Nephron progenitor cell (in vitro differentiated cells): ENCODE results near the gene RAN.
"Not testable (repeated sequence)": the region's sequence is repeated elsewhere in the genome, so short reads cannot be mapped to it uniquely, and the experiment has no call there.

Experiments
- DNase-seq: peaks from one replicate; pipeline ENCODE4 v3.0.0; 2021
- H3K27ac Mint-ChIP-seq: 2 replicates; pipeline ENCODE4 v1.8.0; 2021; ENCODE audit warnings: mild to moderate bottlenecking, moderate library complexity, mixed read lengths
- H3K27me3 Mint-ChIP-seq: 2 replicates; pipeline ENCODE4 v1.8.0; 2021; ENCODE audit warnings: mild to moderate bottlenecking, low read depth, mixed read lengths; ENCODE audit not compliant: poor library complexity
- H3K36me3 Mint-ChIP-seq: 2 replicates; pipeline ENCODE4 v1.8.0; 2021; ENCODE audit warnings: low read depth, mixed read lengths
- H3K4me1 Mint-ChIP-seq: 2 replicates; pipeline ENCODE4 v1.8.0; 2021; ENCODE audit warnings: mixed read lengths
- H3K4me3 Mint-ChIP-seq: 2 replicates; pipeline ENCODE4 v1.8.0; 2021; ENCODE audit warnings: mild to moderate bottlenecking, moderate library complexity, mixed read lengths
- H3K9me3 Mint-ChIP-seq: 2 replicates; pipeline ENCODE4 v1.8.0; 2021; ENCODE audit warnings: mild to moderate bottlenecking, moderate library complexity, mixed read lengths
- TF ChIP-seq, protein P1 (sequence below): fragments of 200-600 bp; sonication (generic); IDR thresholded peaks from 2 replicates; pipeline ENCODE4 v1.5.0; 2021; ENCODE audit warnings: antibody characterized with exemption

Gene RAN

GRCh38 chr12:130881046-130881445 lies 9.2 kb downstream of the RAN start:
- DNase-seq, result no peak
- TF ChIP-seq, protein P1, sequence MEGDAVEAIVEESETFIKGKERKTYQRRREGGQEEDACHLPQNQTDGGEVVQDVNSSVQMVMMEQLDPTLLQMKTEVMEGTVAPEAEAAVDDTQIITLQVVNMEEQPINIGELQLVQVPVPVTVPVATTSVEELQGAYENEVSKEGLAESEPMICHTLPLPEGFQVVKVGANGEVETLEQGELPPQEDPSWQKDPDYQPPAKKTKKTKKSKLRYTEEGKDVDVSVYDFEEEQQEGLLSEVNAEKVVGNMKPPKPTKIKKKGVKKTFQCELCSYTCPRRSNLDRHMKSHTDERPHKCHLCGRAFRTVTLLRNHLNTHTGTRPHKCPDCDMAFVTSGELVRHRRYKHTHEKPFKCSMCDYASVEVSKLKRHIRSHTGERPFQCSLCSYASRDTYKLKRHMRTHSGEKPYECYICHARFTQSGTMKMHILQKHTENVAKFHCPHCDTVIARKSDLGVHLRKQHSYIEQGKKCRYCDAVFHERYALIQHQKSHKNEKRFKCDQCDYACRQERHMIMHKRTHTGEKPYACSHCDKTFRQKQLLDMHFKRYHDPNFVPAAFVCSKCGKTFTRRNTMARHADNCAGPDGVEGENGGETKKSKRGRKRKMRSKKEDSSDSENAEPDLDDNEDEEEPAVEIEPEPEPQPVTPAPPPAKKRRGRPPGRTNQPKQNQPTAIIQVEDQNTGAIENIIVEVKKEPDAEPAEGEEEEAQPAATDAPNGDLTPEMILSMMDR, result no peak
- Mint-ChIP-seq H3K4me3 (no peak overlapping the region), H3K27me3 (peaks cover 3% of the 10 kb centered on the region), H3K4me1 (peaks cover 49% of the 10 kb centered on the region), H3K9me3 (no peaks in the 10 kb centered on the region), H3K36me3 (peaks cover 14% of the 10 kb centered on the region), H3K27ac (no peak overlapping the region)

GRCh38 chr12:130881548-130881947 lies 9.7 kb downstream of the RAN start:
- TF ChIP-seq, protein P1, result no peak
- Mint-ChIP-seq H3K9me3 (no peaks in the 10 kb centered on the region), H3K4me1 (peaks cover 46% of the 10 kb centered on the region), H3K27me3 (peaks cover 3% of the 10 kb centered on the region), H3K36me3 (peaks cover 11% of the 10 kb centered on the region), H3K4me3 (no peak overlapping the region), H3K27ac (no peak overlapping the region)
- no peak for DNase-seq

DNA sequence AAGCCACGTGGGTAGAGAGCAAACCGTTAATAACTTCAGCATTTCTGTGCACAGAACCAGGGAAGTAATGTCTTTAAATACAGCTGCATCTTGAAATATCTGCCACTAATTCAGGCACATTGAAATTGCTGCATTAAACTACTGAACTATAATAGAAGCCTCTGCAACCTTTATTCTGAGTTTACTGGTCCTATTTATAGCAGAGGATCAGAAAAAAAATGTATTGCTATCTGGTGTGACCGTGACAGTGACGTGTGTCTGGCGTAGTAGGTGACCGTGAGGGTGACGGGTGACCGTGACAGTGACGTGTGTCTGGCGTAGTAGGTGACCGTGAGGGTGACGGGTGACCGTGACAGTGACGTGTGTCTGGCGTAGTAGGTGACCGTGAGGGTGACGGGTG lies 15.3 kb downstream of the RAN start:
- H3K4me1 Mint-ChIP-seq, H3K27ac Mint-ChIP-seq, H3K9me3 Mint-ChIP-seq, H3K4me3 Mint-ChIP-seq, DNase-seq, H3K36me3 Mint-ChIP-seq, H3K27me3 Mint-ChIP-seq: not testable (repeated sequence)

GRCh38 chr12:130904064-130904463 lies 32.2 kb downstream of the RAN start:
- Mint-ChIP-seq H3K4me3 (no peak overlapping the region), H3K27ac (no peak overlapping the region), H3K36me3 (no peaks in the 10 kb centered on the region), H3K4me1 (no peaks in the 10 kb centered on the region), H3K27me3 (peaks cover 16% of the 10 kb centered on the region), H3K9me3 (no peaks in the 10 kb centered on the region)
- TF ChIP-seq, protein P1, result no peak
- no peak for DNase-seq

DNA sequence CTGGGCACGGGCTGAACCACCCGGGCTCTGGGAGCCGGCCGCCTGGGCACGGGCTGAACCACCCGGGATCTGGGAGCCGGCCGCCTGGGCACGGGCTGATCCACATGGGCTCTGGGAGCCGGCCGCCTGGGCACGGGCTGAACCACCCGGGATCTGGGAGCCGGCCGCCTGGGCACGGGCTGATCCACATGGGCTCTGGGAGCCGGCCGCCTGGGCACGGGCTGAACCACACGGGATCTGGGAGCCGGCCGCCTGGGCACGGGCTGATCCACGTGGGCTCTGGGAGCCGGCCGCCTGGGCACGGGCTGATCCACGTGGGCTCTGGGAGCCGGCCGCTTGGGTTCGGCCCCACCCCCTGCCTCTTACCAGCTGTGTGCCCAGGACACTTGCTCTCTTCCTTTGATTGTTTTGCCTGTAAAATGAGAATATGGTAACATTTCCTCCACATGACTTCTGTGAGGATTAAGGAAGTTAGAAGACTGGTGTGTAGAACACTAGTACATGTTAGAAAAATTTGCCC lies 33.1 kb downstream of the RAN start:
- not testable (repeated sequence) for DNase-seq, H3K4me1 Mint-ChIP-seq, H3K36me3 Mint-ChIP-seq, H3K27ac Mint-ChIP-seq, H3K9me3 Mint-ChIP-seq, H3K4me3 Mint-ChIP-seq
- H3K27me3 Mint-ChIP-seq, result peaks cover 16% of the 10 kb centered on the region

DNA sequence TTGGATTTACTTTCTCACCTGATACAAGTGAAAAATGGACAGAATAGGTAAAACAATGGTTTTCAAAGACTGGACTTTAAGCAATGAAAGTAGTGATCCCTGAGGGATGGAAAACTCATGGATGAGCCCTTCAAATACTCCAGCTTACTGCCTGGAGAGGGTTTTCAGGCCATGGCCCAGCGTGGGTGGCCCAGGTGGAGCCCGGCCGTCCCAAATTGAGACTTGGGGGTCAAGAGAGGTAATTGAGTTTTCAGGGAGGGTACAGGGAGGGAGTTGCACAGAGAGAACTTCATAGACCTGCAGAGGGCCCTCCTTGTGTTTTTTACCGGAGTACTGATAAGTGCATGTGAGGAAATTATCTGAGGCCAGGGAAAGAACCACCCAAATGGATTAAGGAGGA lies 37.2 kb downstream of the RAN start:
- H3K4me3 Mint-ChIP-seq, result no peak overlapping the region
- peaks cover 33% of the 10 kb centered on the region for H3K9me3 Mint-ChIP-seq

DNA sequence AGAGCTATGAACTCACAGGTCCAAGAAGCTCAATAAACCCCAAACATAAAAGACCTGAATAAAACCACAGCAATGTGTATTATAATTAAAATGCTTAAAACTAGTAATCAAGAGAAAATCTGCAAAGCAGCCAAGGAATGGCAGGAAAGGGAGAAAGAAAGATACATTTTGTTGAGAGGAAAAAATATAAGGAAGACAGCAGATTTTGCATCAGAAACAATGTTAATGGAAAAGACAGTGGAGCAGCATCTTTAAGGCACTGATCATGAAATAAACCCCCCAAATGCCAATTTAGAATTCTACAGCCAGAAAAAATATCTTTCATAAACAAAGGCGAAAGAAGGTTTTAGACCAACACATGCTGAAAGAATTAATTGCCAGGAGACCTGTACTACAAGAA lies 39.3 kb downstream of the RAN start:
- Mint-ChIP-seq H3K27ac (no peak overlapping the region), H3K4me3 (no peak overlapping the region), H3K9me3 (peaks cover 36% of the 10 kb centered on the region), H3K27me3 (peaks cover 26% of the 10 kb centered on the region), H3K36me3 (no peaks in the 10 kb centered on the region), H3K4me1 (peaks cover 3% of the 10 kb centered on the region)
- TF ChIP-seq, protein P1, result no peak
- DNase-seq, result no peak

More for the DNA sequence above, 37.2 kb downstream of the RAN start:
- H3K27me3 Mint-ChIP-seq, result peaks cover 7% of the 10 kb centered on the region
- DNase-seq, result no peak
- no peaks in the 10 kb centered on the region for H3K4me1 Mint-ChIP-seq
- H3K36me3 Mint-ChIP-seq, result no peaks in the 10 kb centered on the region
- H3K27ac Mint-ChIP-seq, result no peak overlapping the region
- TF ChIP-seq, protein P1, result no peak
